ENCODE data around the gene PPEF1.

DNA sequence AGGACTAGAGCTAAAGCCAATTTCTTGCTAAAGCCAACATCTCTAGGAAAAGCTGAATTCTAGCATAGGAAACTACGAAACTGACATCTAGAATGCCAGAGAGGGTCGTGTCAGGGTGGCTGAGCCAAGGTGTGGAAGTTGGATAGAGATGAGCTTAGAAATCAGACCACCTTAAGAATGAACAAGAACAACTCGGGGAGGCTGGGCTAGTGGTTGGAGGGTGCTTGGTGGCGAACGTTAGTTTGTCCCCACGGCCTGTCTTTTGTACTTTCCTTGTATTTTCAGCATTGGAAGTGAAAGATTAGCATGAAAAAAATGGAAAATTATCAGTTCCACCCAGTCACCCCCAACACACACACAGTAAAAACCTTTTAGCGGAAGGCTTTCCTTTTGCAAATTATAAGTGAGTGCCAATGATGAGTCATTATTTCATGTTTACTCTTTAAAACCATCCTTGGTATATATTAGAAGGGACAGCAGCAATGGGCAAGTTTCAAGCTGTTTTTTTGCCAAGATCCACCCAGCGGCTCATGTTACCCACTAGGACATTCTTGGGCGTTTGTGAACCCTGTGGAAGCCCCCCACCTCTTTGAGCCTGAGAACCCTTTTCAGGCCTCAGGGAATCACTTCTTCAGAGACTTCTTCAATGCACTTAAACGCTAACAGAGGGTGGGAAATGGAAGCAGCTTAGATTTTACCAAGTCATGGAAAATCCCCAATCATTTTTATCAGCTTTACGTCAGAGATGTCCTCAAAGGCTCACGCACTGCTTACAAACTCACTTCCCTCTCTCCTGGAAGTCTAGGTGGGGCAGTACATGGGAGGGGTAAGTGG lies 4.9 kb upstream of the PPEF1 start:
- TF ChIP-seq, protein P1, sequence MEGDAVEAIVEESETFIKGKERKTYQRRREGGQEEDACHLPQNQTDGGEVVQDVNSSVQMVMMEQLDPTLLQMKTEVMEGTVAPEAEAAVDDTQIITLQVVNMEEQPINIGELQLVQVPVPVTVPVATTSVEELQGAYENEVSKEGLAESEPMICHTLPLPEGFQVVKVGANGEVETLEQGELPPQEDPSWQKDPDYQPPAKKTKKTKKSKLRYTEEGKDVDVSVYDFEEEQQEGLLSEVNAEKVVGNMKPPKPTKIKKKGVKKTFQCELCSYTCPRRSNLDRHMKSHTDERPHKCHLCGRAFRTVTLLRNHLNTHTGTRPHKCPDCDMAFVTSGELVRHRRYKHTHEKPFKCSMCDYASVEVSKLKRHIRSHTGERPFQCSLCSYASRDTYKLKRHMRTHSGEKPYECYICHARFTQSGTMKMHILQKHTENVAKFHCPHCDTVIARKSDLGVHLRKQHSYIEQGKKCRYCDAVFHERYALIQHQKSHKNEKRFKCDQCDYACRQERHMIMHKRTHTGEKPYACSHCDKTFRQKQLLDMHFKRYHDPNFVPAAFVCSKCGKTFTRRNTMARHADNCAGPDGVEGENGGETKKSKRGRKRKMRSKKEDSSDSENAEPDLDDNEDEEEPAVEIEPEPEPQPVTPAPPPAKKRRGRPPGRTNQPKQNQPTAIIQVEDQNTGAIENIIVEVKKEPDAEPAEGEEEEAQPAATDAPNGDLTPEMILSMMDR (conservative IDR thresholded peaks at IDR 0.05 in 1 of 2, IDR thresholded peaks at IDR 0.05 in 1 of 2; ENCODE audit: low read depth in 1 of 2, low read length in 2 of 2): no peak
- TF ChIP-seq EZH2 (IDR thresholded peaks at IDR 0.05; ENCODE audit: low read length, missing control alignments): no peak

Measured in fibroblast of lung (primary cell).